Neural progenitor cell (in vitro differentiated cells): ENCODE results near the gene PPTC7.

Experiments
- EZH2 ChIP-seq: fragments of 200-600 bp; sonication (generic); IDR thresholded peaks from 2 replicates; pipeline ENCODE4 v1.6.1; 2017; ENCODE audit warnings: antibody characterized with exemption, mild to moderate bottlenecking, moderate library complexity
- TF ChIP-seq, protein P1 (sequence below): fragments of 200-600 bp; sonication (generic); IDR thresholded peaks from 2 replicates; pipeline ENCODE4 v1.5.1; 2017; ENCODE audit warnings: antibody characterized with exemption, mild to moderate bottlenecking

DNA sequence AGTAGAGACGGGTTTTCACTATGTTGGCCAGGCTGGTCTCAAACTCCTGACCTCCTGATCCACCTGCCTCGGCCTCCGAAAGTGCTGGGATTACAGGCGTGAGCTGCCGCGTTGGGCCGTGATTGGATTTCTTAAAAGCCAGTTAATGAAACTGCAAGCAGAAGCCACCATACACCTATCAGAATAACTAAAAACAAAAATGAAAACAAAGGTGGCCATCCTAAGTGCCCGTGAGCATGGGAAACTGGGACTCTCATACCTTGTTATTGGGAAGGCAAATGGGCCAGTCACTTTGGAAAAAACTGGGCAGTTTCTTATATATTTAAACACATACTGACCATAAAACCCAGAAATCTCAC lies 23.1 kb upstream of the PPTC7 start:
- TF ChIP-seq, protein P1, sequence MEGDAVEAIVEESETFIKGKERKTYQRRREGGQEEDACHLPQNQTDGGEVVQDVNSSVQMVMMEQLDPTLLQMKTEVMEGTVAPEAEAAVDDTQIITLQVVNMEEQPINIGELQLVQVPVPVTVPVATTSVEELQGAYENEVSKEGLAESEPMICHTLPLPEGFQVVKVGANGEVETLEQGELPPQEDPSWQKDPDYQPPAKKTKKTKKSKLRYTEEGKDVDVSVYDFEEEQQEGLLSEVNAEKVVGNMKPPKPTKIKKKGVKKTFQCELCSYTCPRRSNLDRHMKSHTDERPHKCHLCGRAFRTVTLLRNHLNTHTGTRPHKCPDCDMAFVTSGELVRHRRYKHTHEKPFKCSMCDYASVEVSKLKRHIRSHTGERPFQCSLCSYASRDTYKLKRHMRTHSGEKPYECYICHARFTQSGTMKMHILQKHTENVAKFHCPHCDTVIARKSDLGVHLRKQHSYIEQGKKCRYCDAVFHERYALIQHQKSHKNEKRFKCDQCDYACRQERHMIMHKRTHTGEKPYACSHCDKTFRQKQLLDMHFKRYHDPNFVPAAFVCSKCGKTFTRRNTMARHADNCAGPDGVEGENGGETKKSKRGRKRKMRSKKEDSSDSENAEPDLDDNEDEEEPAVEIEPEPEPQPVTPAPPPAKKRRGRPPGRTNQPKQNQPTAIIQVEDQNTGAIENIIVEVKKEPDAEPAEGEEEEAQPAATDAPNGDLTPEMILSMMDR = no peak
- no peak for TF ChIP-seq EZH2
